ENCODE results near the gene SLC9C2. TPM values are rescaled to one million over a fixed set of nuclear protein-coding genes. Genes with fewer than 3 reads are reported as not detected.

The SLC9C2 gene
- polyA plus RNA-seq, 1 experiment = not detected

GRCh38 chr1:173507847-173508209 lies 95.0 kb downstream of the SLC9C2 start:
- no peak for DNase-seq (ENCODE audit: low read depth, low spot score)

GRCh38 chr1:173507205-173507846 lies 95.5 kb downstream of the SLC9C2 start:
- Histone ChIP-seq H3K27ac (ENCODE audit: low read depth, low read length) (no peak overlapping the region), H3K4me3 (ENCODE audit: low read depth, low read length) (no peak overlapping the region), H3K9me3 (ENCODE audit: control insufficient read depth, insufficient read depth, low read length) (no peaks in the 10 kb centered on the region), H3K27me3 (ENCODE audit: control insufficient read depth, insufficient read depth, low read length) (no peaks in the 10 kb centered on the region)
- TF ChIP-seq CTCF (IDR thresholded peaks at IDR 0.05; ENCODE audit: low read depth, low read length) = no peak
- peak; percentile 49 for DNase-seq (ENCODE audit: low read depth, low spot score)
- CTCF ChIA-PET = interaction anchor here (1.3 kb wide), 1 partner anchor 76 kb away, joined by 3 read pairs; no protein-coding TSS in a partner anchor
- POLR2A ChIA-PET = interaction anchor here (0.6 to 0.8 kb wide), 4 partner anchors 29 to 1179 kb away, joined by 3 to 4 read pairs (median 3); partner anchors contain the start of gene PRDX6

More at GRCh38 chr1:173507847-173508209, 95.0 kb downstream of the SLC9C2 start:
- Histone ChIP-seq H3K27me3 (ENCODE audit: control insufficient read depth, insufficient read depth, low read length) (no peaks in the 10 kb centered on the region), H3K4me3 (ENCODE audit: low read depth, low read length) (no peak overlapping the region), H3K9me3 (ENCODE audit: control insufficient read depth, insufficient read depth, low read length) (no peaks in the 10 kb centered on the region), H3K27ac (ENCODE audit: low read depth, low read length) (no peak overlapping the region)
- ChIA-PET CTCF (interaction anchor here (1.3 kb wide), 1 partner anchor 77 kb away, joined by 3 read pairs; no protein-coding TSS in a partner anchor), POLR2A (interaction anchor here (0.6 to 0.8 kb wide), 3 partner anchors 31 to 1178 kb away, joined by 3 to 4 read pairs (median 3); partner anchors contain the start of gene PRDX6)
- TF ChIP-seq CTCF (IDR thresholded peaks at IDR 0.05; ENCODE audit: low read depth, low read length) = no peak

- DNase-seq (ENCODE audit: low read depth, low spot score) = no peak
- POLR2A ChIA-PET = no interaction called here
- Histone ChIP-seq H3K27ac (ENCODE audit: low read depth, low read length) (no peak overlapping the region), H3K27me3 (ENCODE audit: control insufficient read depth, insufficient read depth, low read length) (no peaks in the 10 kb centered on the region), H3K9me3 (ENCODE audit: control insufficient read depth, insufficient read depth, low read length) (no peaks in the 10 kb centered on the region), H3K4me3 (ENCODE audit: low read depth, low read length) (no peak overlapping the region)
- no peak for TF ChIP-seq CTCF (IDR thresholded peaks at IDR 0.05; ENCODE audit: low read depth, low read length)
- CTCF ChIA-PET = interaction anchor here (1.3 kb wide), 1 partner anchor 75 kb away, joined by 3 read pairs; no protein-coding TSS in a partner anchor
Observed at GRCh38 chr1:173506437-173506836, 96.4 kb downstream of the SLC9C2 start.

GRCh38 chr1:173505391-173505790 lies 97.5 kb downstream of the SLC9C2 start:
- TF ChIP-seq CTCF (IDR thresholded peaks at IDR 0.05; ENCODE audit: low read depth, low read length) = no peak
- POLR2A ChIA-PET = no interaction called here
- Histone ChIP-seq H3K4me3 (ENCODE audit: low read depth, low read length) (no peak overlapping the region), H3K9me3 (ENCODE audit: control insufficient read depth, insufficient read depth, low read length) (no peaks in the 10 kb centered on the region), H3K27me3 (ENCODE audit: control insufficient read depth, insufficient read depth, low read length) (no peaks in the 10 kb centered on the region), H3K27ac (ENCODE audit: low read depth, low read length) (no peak overlapping the region)
- CTCF ChIA-PET = interaction anchor here (0.9 kb wide), 1 partner anchor 76 kb away, joined by 3 read pairs; no protein-coding TSS in a partner anchor
- DNase-seq (ENCODE audit: low read depth, low spot score) = no peak

- CTCF ChIA-PET = no interaction called here
- no peak overlapping the region for H3K27ac ChIP-seq (ENCODE audit: low read depth, low read length)
- no peak overlapping the region for H3K4me3 ChIP-seq (ENCODE audit: low read depth, low read length)
- POLR2A ChIA-PET = interaction anchor here (0.6 kb wide), 1 partner anchor 995 kb away, joined by 3 read pairs; no protein-coding TSS in a partner anchor
- DNase-seq (ENCODE audit: low read depth, low spot score) = no peak
- H3K9me3 ChIP-seq (ENCODE audit: control insufficient read depth, insufficient read depth, low read length) = no peaks in the 10 kb centered on the region
- no peaks in the 10 kb centered on the region for H3K27me3 ChIP-seq (ENCODE audit: control insufficient read depth, insufficient read depth, low read length)
- no peak for TF ChIP-seq CTCF (IDR thresholded peaks at IDR 0.05; ENCODE audit: low read depth, low read length)
Observed at GRCh38 chr1:173504268-173504667, 98.6 kb downstream of the SLC9C2 start.
